Midbrain (tissue), 1 donor: ENCODE data around the gene TSEN2.
"Not testable (repeated sequence)": the region's sequence is repeated elsewhere in the genome, so short reads cannot be mapped to it uniquely, and the experiment has no call there.

Source experiments
- DNase-seq: peaks from one replicate; lab custom pipeline; 2025; lab: John Stamatoyannopoulos, UW

The TSEN2 gene

DNA sequence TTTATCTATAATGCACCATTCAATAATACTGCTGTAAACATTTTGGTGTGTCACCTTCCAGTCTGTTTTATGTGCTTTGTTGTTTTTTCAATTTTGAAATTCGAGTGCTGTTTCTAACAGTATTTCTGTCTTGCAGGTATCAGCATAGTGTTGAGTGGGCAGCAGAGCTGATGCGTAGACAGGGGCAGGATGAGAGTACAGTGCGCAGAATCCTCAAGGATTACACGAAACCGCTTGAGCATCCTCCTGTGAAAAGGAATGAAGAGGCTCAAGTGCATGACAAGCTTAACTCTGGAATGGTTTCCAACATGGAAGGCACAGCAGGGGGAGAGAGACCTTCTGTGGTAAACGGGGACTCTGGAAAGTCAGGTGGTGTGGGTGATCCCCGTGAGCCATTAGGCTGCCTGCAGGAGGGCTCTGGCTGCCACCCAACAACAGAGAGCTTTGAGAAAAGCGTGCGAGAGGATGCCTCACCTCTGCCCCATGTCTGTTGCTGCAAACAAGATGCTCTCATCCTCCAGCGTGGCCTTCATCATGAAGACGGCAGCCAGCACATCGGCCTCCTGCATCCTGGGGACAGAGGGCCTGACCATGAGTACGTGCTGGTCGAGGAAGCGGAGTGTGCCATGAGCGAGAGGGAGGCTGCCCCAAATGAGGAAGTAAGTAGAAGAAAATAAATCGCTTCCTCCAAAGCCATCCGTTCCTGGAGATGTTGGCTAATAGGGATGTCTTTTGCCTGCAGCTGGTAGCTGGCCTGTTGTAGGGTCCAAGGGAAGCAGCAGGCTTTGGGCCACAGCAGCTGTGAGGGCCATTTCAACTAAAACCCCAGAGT lies 19.1 kb downstream of the TSEN2 start:
- DNase-seq, result no peak

DNA sequence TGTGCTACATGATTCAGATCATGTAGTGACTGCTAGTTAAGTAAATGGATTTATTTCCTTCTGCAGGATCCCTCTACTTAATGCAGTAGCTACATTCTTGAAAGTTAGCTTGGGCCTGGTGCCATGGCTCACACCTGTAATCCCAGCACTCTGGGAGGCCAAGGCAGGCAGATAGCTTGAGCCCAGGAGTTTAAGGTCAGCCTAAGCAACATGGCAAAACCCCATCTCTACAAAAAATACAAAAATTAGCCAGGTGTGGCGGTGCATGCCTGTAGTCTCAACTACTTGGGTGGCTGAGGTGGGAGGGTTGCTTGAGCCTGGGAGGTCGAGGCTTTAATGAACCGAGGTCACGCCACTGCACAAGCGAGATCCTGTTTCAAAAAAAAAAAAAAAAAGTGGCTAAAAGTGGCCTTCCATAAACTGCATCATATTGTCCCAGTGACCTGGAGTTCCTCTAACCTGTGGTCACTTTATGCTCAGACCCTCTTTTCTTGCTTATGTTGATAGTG lies 22.0 kb downstream of the TSEN2 start:
- DNase-seq, result no peak

DNA sequence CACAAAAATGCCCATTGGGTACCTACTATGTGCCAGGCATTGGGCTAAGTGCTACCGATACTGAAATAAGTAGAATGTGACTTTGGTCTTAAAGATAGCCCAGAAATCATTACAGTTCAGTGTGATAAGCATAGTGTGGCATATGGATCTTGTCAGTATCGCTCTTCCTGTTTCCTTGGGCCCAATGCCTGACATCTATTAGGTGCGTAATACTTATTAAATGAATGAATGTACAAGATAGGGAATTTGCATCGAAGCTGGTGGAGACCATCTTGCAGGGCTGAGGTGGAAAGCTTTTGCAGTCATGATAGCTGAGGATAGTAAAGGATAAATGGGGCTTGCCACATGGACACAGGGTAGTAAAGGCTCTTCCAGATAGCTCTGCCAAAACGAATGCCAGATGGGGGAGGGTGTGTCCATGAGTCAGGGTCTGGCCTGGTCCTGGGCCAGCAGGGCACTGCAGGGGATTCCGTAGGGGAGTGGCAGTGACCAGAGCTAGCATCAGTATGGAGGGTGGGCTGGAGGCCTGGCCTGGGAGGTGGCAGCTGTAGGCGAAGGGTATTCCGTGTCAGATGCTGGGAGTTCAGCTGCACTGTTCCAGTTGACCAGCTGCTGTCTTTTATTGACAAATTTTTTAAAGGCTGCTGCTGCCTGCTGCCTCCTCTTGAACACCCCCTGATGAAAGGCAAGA lies 23.5 kb downstream of the TSEN2 start:
- DNase-seq, result no peak

DNA sequence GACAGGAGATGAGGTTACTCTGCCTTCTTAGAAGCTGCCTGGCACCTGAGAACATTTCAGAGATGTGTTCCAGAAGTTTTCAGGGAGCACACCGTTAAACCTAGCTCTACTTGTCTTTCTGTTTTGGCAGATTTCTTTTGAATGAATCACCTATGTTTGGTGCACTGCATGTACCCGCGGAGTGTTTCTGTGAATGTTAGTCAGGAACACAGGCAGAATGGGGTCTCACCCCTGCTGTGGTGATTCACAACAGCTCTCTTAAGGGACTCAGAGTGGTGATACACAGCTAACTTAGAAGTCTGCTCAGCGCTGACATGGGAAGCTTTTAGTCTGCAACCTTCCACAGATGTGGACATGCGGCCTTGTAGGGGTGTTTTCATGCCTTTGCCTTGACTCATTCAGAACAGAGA lies 24.0 kb downstream of the TSEN2 start:
- DNase-seq, result no peak

DNA sequence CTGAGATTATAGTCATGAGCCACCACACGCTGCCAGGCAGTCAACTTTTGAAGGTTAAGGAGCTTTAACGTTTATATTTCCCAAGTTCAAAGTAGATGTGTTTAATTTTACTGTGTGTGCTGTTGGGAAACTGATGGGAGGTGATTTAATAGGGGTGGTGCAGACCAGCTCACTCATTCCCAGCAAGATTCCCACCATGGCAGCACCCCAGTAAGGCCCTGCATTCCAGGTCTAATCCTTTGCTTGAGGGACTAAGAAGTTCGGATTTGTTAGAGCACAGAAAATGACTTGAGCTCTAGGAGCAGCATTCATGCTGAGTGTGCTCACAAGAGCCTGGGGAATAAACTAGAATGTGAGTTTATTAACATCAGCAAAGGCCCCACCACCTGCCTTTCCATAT lies 25.2 kb downstream of the TSEN2 start:
- DNase-seq, result no peak

DNA sequence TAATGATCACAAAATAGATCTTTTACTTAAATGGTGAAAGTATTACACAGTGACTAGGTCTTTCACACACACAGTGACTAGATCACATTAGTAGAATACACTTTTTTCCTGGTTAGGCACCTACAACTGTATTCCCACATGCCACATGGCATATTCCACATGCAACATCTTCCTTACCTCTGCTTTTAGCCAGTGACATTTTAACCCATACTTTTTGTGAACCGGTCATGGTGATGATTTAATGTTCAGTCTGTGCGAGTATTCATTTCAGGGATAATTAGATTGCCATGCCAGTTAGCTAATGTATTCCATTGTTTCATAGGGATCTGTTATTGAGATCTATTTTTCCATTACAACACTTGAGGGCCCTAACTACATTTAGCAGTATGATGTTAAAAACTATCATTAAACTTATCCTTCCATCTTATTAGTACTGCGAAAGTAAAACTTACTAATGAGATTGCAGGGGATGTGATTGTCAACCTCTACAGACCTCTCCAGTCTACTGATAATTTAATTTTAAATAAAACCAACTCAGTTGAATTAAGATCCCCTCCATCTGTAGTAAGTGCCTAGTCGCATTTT lies 28.3 kb downstream of the TSEN2 start:
- no peak for DNase-seq

DNA sequence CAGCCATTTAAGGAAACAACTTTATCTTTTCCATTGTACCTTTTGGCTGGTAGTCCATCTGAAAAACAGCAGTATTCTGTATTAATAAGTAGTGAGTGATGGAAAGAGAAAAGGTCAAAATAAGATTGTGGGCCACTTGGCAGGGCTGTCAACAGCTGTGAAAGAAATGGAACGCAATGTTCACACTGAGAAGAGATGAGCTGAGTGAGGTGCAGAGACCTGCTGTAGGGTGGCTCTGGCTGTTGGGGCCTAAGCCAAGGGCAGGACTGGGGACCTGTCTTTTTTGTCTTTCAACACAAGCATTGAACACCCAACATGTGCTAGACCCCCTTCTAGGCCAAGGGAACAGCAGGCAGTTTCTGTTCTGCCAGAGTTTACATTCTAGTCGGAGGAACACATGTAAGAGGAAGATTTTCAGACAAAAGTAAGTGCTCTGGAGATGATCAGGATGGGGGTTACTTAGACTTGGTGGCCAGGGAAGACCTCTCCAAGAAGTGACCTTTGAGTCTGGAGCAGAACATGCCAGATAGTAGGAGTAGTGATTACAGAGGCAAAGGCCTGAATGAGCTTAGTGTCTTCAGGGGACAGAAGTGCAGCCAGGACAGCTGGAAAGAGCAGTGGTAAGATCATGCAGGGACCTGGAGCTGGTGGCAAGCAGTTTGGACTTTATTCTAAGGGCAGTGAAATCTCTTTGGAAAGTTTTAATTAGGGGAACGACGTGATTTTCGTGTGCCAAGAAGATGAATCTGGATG lies 29.6 kb downstream of the TSEN2 start:
- no peak for DNase-seq

DNA sequence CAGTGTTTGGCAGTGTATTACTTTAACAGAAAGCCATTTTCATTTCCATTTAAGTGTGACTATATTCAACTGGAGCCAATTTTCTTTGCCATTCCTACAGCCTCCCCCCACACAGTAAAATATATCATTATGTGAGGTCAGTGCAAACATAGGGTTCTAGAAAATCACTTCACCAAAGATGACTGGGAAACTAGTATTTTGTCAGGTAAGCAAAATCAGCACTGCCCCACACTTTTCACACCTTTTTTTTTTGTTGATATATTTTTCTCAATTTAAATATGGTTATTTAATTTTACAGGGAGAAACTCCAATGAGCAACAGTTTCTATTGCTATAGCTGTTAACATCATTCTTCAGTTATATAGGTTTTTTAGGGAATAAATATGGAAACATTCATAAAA lies 31.4 kb downstream of the TSEN2 start:
- no peak for DNase-seq

DNA sequence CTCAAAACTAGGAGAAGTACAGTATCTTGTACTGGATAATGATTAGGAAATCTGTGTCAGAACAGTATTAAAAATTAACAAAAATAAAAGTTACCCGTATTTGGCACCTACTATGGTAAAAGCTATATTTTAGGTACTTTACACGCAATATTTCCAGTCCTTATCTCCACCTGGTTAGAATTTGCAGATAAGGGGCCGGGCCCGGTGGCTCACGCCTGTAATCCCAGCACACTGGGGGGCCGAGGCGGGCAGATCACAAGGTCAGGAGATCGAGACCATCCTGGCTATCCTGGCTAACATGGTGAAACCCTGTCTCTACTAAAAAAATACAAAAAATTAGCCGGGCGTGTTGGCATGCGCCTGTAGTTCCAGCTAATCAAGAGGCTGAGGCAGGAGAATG lies 32.6 kb downstream of the TSEN2 start:
- DNase-seq, result no peak

DNA sequence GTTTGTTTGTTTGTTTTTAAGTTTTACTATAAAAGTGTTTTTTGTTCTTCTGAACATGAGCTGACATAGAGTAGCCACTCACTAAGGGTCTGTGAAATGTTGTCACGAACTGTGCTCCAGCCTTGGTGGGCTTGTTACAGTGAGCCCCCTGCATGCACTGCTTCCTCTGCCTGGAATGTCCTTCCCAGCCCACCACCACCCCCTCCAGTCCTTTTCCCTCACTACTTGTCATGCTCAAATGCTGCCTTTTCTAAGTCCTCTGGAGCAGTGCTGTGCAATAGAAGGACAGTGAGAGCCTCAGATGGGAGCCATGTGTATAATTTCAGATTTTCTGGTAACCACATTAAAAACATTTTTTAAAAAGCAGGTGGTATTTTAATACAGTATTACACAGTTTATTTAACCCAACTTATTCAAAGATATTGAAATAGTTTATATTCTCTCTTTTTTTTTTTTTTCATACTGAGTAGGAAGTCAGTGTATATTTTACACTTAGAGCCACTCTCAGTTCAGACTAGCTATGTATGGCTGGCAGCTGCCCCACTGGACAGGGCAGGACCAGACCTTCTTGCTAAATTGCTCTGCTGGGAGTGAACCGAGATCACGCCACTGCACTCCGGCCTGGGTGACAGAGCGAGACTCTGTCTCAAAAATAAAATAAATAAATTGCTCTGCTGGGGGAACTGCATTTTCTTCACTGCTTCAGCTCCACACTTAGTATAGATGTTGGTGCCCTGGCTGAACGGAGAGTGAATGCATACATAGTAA lies 34.2 kb downstream of the TSEN2 start:
- no peak for DNase-seq

DNA sequence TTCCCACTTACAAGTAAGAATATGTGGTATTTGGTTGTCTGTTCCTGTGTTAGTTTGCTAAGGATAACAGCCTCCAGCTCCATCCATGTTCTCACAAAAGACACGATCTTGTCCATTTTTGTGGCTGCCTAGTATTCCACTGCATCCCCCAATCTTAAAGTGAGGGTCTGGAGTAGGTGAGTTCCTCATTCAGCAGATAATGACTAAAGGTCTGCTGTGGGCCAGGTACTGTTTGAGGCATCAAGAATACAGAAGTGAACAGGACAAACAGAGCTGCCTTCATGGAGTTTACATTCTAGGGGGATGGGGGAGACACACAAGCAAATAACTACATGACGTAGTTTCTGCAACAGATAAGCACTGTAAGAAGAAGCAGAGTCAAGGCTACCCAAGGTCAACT lies 36.7 kb downstream of the TSEN2 start:
- DNase-seq, result no peak

DNA sequence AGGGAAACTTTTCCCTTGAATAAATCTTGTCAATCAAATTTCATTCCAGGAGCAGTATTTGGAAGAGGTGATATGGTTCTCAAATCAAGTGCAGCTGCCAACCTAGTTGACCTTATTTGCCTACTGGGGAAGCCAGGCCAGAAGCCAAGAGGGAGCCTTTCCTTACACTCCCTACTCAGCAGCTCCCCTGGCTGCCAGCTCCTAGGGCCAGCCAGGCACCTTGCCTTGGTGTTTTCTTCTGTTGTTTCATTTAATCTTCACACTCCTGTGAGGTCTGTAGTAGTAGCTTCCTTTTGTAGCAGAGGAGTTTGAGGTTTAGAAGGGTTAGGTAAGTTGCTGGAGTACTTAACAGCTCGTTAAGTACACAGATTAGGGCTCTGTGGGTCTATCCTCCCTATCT lies 38.4 kb downstream of the TSEN2 start:
- no peak for DNase-seq

DNA sequence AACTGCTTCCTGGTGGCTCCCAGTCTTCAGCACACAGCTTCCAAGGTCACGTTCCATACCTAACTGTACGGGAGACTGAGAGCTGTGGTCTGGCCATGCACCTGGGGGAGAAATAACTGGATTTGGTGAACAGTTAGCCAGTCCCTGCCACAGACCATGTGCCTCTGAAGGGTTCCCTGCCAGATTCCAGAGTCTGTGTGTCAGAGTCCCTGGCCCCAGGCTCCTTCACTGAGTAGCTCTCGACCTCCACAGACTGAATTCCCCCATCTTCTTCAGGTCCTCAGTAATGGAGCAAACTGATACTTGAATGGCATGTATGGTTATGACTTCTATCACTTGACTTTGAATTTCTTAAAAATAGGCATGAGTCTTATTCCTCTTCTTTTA lies 43.5 kb downstream of the TSEN2 start:
- no peak for DNase-seq

DNA sequence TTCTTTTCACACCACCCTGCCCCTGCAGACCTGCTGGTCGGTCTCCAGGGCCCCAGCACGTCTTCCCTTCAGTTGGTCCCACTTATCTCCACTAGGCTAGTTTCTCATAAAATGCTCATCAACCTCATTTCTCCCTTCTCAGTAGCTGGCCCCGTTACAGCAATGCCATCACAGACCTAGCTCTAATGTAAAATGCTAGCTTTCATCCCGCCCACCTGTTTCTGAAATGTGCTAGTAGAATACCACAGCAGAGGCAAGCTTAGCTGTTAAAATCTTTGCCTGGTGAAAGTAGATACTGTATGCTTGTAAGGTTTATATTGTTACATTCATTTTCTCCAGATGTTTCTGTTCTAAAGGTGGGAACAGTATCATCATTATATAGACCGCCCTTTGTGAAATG lies 47.9 kb downstream of the TSEN2 start:
- no peak for DNase-seq

DNA sequence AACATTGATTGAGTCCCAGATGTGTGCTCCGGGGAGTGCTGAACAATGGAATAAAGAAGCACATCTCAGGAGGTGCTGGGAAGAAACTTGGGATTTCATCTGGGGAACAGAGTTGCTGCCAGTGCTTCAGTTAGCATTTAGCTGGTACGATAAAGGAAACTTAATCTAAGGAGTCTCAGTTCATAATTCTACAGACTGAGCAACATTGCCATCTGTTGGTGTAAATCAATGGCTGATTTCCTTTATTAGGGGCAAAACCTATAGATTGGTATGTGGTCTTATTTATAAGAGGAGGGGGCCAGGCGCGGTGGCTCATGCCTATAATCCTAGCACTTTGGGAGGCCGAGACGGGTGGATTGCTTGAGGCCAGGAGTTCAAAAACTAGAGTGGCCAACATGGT lies 52.1 kb downstream of the TSEN2 start:
- DNase-seq, result no peak

DNA sequence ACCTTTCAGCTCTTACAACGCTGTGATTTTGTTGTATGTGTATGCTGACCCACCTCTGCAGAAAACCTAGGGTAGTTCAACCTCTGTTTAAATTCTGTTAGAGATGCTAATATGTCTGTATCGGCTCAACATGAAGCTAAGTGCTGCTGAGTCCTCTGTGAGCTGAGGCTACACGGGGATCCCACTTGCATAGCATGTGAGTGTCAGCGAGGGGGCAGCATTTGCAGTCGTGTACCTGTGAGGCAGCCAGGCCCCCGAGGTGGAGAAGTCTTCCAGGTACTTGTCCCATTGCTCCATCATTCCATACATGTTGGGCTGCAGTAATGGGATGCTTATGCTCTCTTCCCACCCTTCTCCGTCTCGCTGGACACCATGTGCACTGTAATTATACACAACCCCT lies 57.3 kb downstream of the TSEN2 start:
- DNase-seq, result no peak

DNA sequence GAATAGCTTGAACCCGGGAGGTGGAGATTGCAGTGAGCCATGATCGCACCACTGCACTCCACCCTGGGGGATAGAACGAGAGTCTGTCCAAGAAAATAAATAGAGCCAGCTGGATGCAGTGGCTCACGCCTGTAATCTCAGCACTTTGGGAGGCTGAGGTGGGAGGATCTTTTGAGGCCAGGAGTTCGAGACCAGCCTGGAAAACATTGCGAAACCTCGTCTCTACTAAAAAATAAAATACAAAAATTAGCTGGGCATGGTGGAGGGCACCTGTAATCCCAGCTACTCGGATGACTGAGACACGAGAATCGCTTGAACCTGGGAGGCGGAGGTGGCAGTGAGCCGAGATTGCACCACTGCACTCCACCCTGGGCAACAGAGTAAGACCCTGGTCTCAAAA lies 59.2 kb downstream of the TSEN2 start:
- not testable (repeated sequence) for DNase-seq

DNA sequence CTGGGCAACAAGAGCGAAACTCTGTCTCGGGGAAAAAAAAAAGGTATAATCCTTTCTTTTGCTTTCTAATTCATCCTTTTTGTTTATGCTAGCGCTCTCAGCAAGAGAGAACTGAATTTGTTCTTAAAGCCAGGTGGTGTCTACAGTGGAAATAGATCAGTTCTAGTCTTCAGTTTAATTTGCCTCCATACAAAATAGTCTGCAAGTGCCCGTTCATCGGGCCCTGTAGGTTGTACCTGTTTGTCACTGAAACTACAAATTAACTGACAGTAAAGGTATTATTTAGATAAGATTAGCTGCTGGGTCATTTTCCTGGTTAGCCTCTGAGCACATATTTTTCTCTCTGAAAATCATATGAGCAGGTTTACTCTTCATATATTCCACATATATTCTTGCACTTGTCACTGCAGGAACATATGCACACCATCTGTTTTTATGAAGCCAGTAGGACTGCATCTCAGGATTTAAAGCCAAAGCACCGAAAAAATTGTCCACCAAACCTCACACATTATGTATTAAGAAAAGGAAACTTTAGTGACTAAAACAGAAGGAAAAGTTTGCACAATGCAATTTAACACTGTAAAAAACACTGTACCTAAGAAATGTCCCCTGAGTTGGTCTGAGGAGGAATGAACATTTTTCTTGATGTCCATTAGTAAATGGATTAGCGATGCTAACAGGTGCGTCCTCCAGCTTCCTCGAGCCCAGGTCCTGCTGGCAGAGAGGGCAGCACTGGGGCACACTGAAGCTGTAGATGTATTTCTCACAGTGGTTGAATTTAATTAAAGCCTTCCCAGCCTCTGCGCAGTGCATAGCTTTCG lies 60.6 kb downstream of the TSEN2 start:
- no peak for DNase-seq

DNA sequence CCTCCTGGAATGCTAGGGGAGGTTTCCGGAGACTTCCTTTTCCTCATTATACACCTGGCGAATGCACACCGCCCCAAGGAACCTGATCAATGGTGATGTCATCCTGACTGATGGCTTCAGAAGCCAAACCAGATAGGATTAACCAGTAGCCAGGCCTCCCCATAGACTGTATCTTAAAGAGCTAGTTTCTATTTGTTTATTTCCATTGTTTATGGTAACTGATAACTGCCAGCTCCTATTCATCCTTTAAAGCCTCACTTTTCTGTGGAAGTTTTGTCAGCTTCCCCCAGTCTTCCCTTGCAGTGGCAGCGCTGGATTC lies 61.2 kb downstream of the TSEN2 start, which contains the start of gene MKRN2OS:
Gene MKRN2OS (minus strand): TSS at position 27 of the 319 bp plus-strand sequence. CDS start 35 bp downstream, outside the sequence.
- no peak for DNase-seq

DNA sequence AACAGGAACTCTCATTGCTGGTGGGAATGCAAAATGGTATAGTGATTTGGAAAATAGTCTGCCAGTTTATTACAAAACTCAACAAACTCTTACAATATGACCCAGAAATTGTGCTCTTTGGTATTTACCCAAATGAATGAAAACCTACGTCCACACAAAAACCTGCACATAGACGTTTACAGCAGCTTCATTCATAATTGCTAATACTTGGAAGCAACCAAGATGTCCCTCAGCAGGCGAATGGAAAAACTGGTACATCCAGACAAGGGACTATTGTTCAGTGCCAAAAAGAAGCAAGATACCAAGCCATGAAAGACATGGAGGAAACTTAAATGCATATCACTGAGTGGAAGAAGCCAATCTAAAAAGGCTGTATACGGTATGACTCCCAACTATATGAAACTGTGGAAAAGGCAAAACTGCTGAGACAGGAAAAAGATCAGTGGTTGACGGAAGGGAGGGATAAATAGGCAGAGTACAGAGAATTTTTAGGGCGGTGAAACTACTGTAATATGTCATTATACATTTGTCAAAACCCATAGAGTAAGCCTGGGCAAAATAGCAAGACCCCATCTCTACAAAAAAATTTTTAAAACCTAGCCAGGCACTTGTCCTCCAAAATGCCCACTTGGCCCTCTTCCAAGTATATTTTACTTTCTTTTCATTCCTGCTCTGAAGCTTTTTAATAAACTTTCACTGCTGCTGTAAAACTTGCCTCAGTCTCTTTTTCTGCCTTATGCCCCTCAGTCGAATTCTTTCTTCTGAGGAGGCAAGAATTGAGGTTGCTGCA lies 65.9 kb downstream of the TSEN2 start:
- DNase-seq, result no peak
